ENCODE measurements around the gene CLASRP.
"Not testable (repeated sequence)": the region's sequence is repeated elsewhere in the genome, so short reads cannot be mapped to it uniquely, and the experiment has no call there.

The CLASRP gene, protein sequence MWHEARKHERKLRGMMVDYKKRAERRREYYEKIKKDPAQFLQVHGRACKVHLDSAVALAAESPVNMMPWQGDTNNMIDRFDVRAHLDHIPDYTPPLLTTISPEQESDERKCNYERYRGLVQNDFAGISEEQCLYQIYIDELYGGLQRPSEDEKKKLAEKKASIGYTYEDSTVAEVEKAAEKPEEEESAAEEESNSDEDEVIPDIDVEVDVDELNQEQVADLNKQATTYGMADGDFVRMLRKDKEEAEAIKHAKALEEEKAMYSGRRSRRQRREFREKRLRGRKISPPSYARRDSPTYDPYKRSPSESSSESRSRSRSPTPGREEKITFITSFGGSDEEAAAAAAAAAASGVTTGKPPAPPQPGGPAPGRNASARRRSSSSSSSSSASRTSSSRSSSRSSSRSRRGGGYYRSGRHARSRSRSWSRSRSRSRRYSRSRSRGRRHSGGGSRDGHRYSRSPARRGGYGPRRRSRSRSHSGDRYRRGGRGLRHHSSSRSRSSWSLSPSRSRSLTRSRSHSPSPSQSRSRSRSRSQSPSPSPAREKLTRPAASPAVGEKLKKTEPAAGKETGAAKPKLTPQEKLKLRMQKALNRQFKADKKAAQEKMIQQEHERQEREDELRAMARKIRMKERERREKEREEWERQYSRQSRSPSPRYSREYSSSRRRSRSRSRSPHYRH
- total RNA-seq = 50.8 to 94.3 (median 52.2) reads per million in 3 experiments

DNA sequence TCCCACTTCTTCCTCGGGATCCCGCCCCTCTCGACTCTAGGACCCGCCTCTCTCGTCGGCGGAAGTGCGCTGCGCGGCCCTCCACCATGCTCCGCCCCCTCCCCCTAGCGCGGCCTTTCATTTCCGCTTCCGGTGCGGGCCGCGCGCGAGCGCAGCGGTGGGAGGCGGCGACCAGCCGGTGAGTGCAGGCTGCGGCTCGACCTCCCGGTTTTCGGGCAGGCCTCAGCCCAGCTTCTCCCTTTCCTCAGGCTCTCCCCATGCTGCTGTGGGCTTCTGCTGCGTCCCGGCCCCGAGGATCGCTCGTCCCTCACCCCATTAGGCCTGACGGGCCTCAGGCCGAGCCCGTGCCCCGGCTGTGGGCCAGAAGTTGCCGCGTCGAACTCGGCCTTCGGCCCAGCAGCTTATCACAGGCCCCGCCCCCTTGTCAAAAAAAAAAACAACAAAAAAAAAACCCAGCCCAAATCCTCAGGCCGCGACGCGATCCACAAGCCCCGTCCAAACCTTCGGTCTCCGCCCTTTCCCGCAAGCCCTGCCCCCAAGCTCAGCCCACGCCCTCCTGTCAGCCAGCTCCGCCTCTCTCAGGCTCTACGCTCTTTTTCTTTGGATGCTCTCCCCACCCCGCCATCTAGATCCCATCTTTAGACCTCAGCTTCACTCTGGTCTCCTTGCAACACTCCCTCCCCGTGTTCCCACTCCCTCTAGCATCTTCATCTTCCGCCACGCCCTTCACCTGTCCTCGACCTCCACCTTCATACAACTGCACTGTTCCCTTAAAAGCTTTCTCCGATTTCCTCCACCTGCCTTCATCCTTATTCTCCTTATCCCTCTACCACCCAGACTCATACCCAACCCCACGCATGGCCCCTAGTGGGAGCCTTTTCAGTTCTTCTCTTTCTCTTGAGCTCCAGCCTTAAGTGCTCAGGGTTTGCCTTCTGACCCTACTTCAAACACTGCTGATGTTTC lies at the start of gene CLASRP:
CLASRP (plus strand) TSS at position 115 of the 963 bp plus-strand sequence. CDS start 1,168 bp downstream, outside the sequence.
- peak; percentile 83 for DNase-seq

DNA sequence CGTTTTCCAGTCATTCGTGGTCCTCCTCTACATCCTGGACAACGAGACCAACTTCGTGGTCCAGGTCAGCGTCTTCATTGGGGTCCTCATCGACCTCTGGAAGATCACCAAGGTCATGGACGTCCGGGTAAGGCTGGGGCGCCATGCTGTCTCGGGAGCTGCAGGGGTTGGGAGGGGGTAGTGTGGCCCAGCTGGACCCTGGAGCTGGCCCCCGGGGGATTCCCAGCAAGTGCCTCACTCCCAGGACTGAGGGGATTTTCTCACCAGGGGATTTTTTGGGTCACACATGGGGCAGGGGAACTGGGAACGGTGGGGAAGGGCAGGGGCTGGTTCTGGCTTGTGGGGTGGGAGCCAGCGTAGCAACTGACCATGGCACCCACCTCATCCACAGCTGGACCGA lies 48.4 kb upstream of the CLASRP start:
- no peak for DNase-seq

DNA sequence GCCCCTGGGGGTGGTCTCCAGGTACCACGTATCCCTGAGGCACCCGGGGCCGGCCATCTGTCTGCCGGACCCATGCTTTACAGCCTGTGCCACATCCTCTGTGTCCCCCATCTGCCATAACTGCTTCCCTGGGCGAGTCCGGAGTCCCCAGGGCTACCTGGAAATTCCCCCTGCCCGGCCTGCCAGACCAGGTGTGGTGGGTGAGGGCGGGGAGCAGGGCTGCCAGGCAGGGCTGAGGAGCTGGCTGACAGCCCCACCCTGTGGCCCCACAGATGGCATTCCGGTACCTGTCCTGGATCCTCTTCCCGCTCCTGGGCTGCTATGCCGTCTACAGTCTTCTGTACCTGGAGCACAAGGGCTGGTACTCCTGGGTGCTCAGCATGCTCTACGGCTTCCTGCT lies 47.9 kb upstream of the CLASRP start:
- DNase-seq = no peak

DNA sequence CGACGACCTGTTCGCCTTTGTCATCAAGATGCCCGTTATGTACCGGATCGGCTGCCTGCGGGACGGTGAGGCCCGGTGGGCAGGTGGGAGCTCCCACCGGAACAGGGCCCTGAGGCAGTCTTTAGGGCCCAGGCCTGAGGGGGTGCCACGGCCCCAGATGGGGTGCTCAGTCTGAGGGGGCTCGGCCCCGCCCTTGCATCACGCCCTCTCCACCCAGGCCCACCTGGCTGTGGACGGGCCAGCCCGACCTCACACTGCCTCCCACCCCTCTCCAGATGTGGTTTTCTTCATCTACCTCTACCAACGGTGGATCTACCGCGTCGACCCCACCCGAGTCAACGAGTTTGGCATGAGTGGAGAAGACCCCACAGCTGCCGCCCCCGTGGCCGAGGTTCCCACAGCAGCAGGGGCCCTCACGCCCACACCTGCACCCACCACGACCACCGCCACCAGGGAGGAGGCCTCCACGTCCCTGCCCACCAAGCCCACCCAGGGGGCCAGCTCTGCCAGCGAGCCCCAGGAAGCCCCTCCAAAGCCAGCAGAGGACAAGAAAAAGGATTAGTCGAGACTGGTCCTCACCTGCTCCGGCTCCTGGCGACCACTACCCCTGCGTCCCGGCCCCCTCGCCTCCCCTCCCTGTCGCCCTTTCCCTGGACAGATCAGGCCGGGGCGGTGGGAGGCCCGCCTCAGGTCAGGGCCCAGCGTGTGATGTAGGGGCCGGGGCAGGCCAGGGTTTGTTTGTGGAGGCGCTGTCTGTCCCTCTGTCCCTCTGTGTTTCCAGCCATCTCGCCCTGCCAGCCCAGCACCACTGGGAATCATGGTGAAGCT lies 46.3 kb upstream of the CLASRP start:
- DNase-seq = no peak

DNA sequence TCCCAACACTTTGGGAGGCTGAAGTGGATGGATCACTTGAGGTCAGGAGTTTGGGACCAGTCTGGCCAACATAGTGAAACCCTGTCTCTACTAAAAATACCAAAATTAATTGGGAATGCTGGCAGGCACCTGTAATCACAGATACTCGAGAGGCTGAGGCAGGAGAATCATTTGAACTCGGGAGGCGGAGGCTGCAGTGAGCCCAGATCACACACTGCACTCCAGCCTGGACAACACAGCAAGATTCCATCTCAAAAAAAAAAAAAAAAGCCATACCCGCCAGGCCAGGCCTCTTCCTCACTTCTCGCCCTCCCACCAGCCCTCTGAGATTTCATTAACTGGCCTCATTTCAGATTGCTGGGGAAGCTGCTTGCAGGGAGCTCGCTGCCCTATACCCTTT lies 45.3 kb upstream of the CLASRP start:
- no peak for DNase-seq

DNA sequence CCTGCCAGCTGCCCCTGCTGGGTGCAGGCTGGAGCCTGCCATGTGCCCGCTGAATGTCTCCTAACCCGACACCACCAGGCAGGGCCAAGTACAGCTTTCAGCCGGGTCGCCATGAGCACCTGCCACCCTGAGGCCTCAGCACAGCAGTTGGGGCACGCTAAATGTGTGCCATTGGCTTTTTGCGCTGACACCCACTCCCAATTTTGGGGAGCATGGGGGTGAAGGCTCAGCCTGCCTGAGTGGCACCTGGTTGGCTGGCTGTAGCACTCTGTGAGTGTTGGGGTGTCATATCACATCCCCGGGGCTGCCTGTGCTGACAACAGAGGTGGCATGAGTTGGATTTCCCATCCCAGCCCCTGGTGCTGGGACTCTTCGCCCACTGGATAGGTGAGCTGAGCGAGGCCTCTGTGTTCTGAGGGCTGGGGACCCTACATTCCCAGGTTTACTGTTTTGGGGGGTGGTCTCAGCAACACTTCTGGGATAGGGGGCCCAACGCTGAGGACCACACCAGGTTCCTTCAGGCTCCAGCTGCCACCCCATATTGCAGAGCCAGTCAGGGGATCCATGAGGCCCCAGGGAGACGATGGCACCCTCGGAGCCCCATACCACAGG lies 44.8 kb upstream of the CLASRP start:
- DNase-seq = no peak

DNA sequence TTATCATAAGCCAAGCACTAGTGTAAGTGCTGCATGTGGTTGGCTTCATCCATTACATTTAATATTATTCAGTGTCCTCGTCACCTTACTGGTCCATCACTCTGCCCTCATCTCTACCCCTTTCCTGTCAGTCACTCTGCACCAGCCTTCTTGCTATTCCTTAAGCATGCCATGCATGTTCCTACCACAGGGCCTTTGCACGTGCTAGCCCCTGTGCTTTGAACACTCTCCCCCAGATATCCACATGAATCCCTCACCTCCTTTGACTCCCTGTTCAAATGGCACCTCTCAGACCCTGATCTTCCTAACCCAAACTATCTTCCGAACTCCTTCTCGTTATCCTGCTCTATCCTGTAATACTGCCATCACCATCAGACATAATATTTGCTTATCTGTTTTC lies 40.8 kb upstream of the CLASRP start:
- no peak for DNase-seq

DNA sequence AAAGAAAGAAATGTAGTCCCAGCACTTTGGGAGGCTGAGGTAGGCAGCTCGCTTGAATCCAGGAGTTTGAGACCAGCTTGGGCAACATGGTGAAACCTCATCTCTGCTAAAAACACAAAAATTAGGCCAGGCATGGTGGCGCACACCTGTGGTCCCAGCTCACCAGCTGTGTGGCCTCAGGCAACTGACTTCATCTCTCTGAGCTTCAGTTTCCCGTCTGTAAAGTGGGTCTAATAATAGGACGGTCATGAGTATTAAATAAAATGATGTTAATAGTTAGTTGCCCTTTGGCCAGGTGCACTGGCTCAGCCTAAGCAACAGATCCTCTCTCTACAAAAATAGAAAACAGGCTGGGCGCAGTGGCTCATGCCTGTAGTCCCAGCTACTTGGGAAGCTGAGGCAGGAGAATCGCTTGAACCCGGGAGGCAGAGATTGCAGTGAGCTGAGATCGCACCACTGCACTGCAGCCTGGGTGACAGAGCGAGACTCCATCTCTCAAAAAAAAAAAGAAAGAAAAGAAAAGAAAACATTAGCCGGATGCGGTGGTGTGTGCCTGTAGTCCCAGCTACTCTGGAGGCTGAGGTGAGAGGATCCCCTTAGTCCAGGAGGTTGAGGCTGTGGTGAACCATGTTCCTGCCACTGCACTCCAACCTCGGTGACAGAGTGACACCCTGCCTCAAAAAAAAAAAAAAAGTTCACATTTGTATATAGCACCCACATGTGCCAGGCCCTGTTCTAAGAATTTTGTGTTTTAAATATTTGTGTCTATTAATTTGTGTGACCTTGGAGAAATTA lies 39.5 kb upstream of the CLASRP start:
- DNase-seq = not testable (repeated sequence)

DNA sequence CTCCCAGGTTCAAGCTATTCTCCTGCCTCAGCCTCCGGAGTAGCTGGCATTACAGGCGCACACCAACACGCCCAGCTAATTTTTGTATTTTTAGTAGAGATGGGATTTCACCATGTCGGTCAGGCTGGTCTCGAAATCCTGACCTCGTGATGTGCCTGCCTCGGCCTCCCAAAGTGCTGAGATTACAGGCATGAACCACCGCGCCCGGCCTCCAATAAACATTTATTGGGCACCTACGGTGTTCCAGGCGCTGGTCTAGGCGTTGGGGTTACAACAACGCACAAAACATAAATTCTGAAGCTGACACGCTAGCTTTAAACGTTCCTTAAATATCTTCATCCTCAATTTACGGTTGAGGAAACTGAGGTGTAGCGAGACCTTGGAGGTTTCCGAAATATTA lies 38.2 kb upstream of the CLASRP start:
- DNase-seq = not testable (repeated sequence)

DNA sequence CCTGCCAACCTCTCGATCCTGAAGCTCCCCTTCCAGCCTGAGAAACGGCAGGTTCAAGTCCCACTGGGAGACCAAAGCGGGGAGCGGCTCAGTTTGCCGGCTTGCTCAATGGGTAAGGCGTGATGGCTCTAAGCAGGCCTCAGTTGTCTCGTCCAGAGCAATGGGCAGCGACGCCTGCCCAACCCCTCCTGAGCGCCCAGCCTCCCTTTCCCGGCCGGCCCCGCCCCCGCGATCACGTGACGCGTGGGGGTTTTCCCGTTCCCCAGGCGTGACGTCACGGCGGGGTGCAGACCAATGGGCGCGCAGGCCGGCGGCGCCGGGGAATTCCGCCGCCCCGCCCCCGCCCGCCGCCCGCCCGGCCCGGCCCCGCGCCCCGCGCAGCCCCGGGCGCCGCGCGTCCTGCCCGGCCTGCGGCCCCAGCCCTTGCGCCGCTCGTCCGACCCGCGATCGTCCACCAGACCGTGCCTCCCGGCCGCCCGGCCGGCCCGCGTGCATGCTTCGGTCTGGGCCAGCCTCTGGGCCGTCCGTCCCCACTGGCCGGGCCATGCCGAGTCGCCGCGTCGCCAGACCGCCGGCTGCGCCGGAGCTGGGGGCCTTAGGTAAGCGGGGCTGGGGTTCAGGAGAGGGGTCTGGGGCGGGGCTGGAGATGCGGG lies 37.6 kb upstream of the CLASRP start, which contains the start of gene RELB:
RELB (plus strand) TSS at position 378 of the 653 bp plus-strand sequence; CDS start at position 494, 116 bp downstream.
- peak; percentile 93 for DNase-seq

DNA sequence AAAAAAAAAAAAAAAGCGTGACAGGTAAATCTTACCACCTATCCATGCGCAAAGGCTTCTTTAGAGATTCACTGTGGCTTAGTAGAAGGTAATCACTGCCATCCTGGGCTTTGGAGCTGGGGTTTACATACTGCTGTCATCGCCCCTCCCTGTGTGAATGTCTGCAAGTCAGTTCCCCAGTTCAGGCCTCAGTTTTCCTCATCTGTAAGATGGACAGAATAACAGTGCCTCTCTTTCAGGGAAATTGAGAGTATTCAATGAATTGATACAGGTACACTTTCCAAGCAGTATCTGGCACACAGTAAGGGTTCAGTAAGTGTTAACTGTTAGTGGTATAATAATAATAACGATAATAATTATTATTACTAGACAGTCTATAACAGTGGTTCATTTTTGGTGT lies 35.4 kb upstream of the CLASRP start:
- DNase-seq = no peak

DNA sequence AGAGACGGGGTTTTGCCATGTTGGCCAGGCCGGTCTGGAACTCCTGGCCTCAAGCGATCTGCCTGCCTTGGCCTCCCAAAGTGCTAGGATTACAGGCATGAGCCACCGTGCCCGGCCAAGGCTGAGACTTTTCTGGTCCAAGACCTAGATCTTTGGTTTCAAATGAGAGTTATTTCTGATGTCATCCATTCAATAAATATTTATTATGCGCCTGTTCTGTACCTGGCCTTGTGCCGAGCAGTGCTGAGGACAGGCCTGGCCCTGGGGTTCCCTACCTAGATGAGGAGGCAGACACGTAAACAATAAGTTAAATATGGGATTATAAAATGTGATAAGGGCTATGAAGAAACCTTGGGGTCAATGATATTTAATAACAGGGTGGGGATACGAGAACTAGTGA lies 33.1 kb upstream of the CLASRP start:
- DNase-seq = no peak

DNA sequence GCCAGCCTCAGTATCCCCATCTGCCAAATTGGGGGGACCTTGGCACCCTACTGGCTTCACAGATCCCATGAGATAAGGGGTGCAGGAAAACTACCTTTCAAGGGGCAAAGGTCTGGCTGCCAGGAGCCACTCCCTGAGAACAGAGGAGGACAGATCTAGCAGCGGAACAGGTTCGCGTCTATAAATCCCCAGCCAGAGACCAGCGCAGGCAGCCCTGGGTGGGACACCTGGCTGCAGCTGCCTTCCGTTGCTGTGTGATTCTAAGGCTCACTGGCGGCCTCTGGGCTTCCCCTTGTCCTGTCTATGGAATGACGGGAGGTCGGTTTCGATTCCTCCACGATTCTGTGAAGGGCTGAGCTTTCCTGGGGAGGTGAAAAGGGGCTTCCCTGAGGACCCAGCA lies 30.3 kb upstream of the CLASRP start:
- DNase-seq = no peak

DNA sequence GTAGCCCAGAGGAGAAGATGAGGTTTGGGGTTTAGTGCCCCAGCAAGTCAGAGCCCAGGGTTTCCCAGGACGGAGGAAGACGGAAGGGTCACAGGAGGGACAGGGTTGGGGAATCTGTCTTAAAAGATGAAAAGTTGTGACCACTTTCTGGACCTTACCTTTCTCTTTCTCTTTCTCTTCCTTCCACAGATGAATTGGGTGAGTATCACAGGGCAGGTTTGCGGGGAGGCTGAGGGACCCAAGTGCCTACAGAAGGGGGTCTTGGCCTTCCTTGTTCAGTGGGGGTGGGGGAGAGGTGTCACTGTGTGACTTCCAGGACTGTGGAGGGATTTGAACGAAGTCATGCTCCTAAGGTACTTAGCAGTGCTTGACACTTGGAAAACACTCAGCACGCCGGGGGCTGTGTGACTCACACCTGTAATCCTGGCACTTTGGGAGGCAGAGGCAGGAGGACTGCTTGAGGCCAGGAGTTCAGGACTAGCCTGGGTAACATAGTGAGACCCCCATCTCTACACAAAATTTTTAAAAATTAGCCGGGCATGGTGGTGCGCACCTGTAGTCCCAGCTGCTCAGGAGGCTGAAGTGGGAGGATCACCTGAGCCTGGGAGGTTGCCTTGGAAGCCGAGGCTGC lies 29.1 kb upstream of the CLASRP start:
- DNase-seq = no peak

DNA sequence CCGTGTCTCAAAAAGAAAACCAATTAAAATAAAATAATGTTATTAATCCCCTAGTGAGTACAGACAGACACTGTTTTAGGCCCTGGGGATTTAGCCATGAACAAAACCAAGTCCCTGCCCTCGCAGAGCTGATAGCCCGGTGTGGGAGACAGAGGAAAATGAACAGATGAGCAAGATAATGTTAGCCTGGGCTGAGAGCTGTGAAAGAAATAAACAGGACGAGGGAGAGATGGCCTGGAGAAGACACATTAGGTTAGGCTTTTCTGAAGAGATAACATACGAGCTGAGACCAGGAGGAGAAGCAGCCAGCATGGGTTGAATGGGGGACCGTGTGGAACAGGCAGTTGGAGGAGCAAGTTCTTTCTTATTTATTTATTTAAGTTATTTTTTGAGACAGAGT lies 28.5 kb upstream of the CLASRP start:
- DNase-seq = no peak

DNA sequence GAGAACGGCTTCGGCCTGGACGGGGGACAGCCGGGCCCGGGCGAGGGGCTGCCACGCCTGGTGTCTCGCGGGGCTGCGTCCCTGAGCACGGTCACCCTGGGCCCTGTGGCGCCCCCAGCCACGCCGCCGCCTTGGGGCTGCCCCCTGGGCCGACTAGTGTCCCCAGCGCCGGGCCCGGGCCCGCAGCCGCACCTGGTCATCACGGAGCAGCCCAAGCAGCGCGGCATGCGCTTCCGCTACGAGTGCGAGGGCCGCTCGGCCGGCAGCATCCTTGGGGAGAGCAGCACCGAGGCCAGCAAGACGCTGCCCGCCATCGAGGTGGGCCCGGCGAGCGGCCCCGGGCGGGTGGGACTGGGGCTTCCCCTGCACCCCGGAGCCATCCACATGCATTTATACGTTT lies 26.9 kb upstream of the CLASRP start:
- DNase-seq = no peak

DNA sequence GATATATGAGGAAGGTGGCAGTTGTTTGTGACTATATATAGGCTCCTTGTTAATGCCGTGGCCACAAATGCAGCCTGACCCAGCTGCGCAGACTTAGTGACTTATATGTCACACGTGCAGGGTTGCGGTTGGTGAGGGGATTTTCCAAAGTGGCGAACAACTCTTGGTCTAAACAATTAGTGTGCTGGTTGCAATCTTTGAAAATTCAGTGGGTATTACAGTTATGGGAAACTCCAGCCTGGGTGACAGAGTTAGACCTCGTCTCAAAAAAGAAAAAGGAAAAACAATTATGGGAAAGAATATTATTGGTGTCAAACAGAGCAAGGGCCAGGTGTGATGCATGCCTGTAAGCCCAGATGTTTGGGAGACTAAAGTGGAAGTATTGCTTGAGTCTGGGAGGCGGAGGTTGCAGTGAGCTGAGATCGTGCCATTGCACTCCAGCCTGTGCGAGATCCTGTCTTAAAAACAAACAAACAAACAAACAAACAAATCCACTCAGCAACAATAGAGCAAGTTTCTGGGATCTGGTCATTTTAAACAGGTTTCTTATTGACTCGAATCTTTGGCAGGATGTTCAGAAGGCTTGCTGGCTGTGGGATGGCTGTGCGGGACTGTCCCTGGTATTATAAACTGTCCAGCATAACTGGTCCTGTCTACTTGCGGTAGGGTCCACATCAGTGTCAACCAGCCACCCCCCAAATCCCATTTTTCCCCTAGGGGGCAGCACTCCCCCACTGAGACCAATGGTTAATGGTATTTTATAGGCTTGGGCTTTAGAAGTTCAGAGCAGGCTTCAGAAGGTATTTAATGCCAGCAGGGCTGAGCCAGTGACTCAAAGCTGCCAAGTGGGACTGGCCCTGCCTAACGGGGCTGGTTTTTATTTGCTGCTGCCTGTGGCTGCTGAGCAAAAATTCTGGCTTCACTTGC lies 22.2 kb upstream of the CLASRP start:
- peak; percentile 85 for DNase-seq

DNA sequence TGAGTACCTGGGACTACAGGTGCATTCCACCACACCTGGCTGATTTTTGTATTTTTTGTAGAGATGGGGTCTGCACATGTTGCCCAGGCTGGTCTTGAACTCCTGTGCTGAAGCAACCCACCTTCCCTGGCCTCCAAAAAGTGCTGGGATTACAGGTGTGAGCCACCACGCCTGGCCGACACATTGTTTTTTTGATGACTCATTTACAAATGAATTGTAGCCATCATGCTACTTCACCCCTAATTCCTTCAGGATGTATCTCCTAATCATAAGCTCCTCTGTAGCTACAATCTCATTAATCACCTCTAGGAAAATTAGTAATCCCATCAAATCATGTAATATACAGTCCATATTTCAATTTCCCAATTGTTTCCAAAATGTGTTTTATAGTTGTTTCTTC lies 19.7 kb upstream of the CLASRP start:
- no peak for DNase-seq

DNA sequence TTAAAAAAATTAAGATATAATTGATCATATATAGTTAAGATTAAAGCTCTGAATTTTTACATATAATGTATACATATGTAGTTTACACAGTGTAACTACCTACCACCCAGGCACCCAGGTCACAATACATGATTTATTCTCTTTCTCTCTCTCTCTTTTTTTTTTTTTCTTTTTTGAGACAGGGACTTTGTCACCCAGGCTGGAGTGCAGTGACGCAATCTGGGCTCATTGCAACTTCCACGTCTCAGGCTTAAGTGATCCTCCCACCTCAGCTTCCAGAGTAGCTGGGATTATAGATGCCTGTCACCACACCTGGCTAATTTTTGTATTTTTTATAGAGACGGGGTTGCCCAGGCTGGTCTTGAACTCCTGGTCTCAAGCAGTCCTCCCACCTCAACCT lies 18.8 kb upstream of the CLASRP start:
- DNase-seq = no peak
